Upper lobe of left lung (tissue), 4 donors: ENCODE results near the gene JAG2.

Experiments used
- EP300 ChIP-seq, 4 donors: sonication (generic); formaldehyde crosslinking; IDR thresholded peaks; one replicate each; pipeline ENCODE4 v1.5.1; 2017; ENCODE audit warnings: antibody characterized with exemption in 4 of 4, control low read depth in 2 of 4
- POLR2A ChIP-seq, 4 donors: fragments of 450-650 bp; IDR thresholded peaks; one replicate each; pipeline ENCODE4 v1.5.1; 2016 to 2017; ENCODE audit warnings: antibody characterized with exemption in 4 of 4, mild to moderate bottlenecking in 2 of 4
- TF ChIP-seq, protein P1 (sequence below), 6 experiments: fragments of 450-650 bp in 4 of 6; fragments of 200-600 bp in 2 of 6; sonication (generic) in 2 of 6; IDR thresholded peaks; one replicate each; pipeline ENCODE4 v1.5.1; 2016 to 2019; ENCODE audit warnings: antibody characterized with exemption in 6 of 6

DNA sequence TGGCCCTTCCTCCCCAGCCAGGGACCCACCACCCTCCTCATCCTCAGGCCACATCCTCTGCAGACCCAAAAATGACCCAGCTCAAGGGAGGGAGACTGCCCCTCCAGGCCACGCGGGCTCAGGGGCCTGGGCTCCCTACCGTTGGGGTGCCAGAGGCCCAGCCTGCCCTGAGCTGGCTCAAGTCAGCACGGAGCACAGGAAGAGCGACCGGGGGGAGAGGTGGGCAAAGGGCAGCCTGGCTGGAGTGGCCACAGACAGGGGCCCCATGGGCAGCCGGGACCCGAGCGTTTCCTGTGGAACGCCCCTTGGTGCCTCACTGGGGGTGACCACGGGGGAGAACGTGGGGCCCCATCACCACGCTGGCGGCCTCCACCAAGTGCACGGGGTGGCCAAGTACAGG is 10.7 kb downstream of the JAG2 start:
- no peak for TF ChIP-seq EP300 (IDR thresholded peaks at IDR 0.05)
- TF ChIP-seq, protein P1, sequence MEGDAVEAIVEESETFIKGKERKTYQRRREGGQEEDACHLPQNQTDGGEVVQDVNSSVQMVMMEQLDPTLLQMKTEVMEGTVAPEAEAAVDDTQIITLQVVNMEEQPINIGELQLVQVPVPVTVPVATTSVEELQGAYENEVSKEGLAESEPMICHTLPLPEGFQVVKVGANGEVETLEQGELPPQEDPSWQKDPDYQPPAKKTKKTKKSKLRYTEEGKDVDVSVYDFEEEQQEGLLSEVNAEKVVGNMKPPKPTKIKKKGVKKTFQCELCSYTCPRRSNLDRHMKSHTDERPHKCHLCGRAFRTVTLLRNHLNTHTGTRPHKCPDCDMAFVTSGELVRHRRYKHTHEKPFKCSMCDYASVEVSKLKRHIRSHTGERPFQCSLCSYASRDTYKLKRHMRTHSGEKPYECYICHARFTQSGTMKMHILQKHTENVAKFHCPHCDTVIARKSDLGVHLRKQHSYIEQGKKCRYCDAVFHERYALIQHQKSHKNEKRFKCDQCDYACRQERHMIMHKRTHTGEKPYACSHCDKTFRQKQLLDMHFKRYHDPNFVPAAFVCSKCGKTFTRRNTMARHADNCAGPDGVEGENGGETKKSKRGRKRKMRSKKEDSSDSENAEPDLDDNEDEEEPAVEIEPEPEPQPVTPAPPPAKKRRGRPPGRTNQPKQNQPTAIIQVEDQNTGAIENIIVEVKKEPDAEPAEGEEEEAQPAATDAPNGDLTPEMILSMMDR (IDR thresholded peaks at IDR 0.05): no peak
- no peak for TF ChIP-seq POLR2A (IDR thresholded peaks at IDR 0.05)
